Heart right ventricle (tissue), 16 donors: Measurements from ENCODE around the gene COQ4. TPM values are rescaled to one million over a fixed set of nuclear protein-coding genes. Genes with fewer than 3 reads are reported as not detected.

Experiments
- ATAC-seq, 8 donors: fragments of 200-7000 bp; cut with Tn5 transposase; one replicate each; pipeline ENCODE4 v1.9.1; 2020; ENCODE audit warnings: mild to moderate bottlenecking in 8 of 8, moderate library complexity in 8 of 8, moderate number of reproducible peaks in 1 of 8
- DNase-seq, 2 donors: peaks; one replicate each; pipeline ENCODE4 v3.0.0-alpha.2; 2020
- H3K27ac ChIP-seq, 10 donors: fragments of 200-600 bp; sonication (generic) in 2 of 10; one replicate each; pipeline versions ENCODE4 v1.5.0 to v1.8.0; 2020 to 2022; ENCODE audit warnings: mild to moderate bottlenecking in 3 of 10
- H3K27me3 ChIP-seq, 7 donors: fragments of 200-600 bp; one replicate each; pipeline ENCODE4 v1.8.0; 2021 to 2022; ENCODE audit warnings: mild to moderate bottlenecking in 2 of 7
- H3K36me3 ChIP-seq, 9 donors: fragments of 200-600 bp; sonication (generic) in 1 of 9; one replicate each; pipeline versions ENCODE4 v1.5.0 to v1.8.0; 2020 to 2022; ENCODE audit warnings: mild to moderate bottlenecking in 2 of 9
- H3K4me1 ChIP-seq, 9 donors: fragments of 200-600 bp; sonication (generic) in 1 of 9; one replicate each; pipeline versions ENCODE4 v1.5.0 to v1.8.0; 2020 to 2022; ENCODE audit warnings: mild to moderate bottlenecking in 4 of 9
- H3K4me3 ChIP-seq, 10 donors: fragments of 200-600 bp; sonication (generic) in 2 of 10; one replicate each; pipeline versions ENCODE4 v1.5.0 to v1.8.0; 2020 to 2022; ENCODE audit warnings: mild to moderate bottlenecking in 7 of 10, moderate library complexity in 2 of 10
- H3K9me3 ChIP-seq, 11 donors: fragments of 200-600 bp in 10 of 11; sonication (generic) in 2 of 11; one replicate each; pipeline versions ENCODE4 v1.5.0 to v1.8.0; 2013 to 2022; ENCODE audit warnings: mild to moderate bottlenecking in 2 of 11, control low read depth in 1 of 11, moderate library complexity in 1 of 11
- WGBS, 2 donors: extraction: QIAGEN DNeasy Blood & Tissue Kit; methylation state at CpG; one replicate each; pipeline ENCODE4 v1.1.7; 2013; ENCODE audit warnings: inconsistent platforms in 1 of 2; 5-methylcytosine and 5-hydroxymethylcytosine counted together
- intact Hi-C, 10 donors: fragments of 100-400 bp; cut with DNase I; formaldehyde crosslinking; loops; one replicate each; pipeline versions ENCODE4 v1.11.1 to v1.14.2; 2022
- polyA plus RNA-seq, 2 donors: library from polyadenylated mRNA; stranded (reverse); fragments of 200-250 nt; gene quantifications; one replicate each; pipeline ENCODE4 v1.2.3, GENCODE V29; 2013
- total RNA-seq, 10 donors: library from RNA; stranded (reverse); fragmentation: NEBNext Ultra II Directional in 3 of 10; extraction: Animal tissue kit (Norgen Biotek cat#: 25700) in 3 of 10; gene quantifications; one replicate each; pipeline versions ENCODE4 v1.2.1 to v1.2.4, GENCODE V29; 2021 to 2023
- TF ChIP-seq, protein P1 (sequence below), 9 donors: fragments of 200-600 bp; sonication (generic) in 2 of 9; IDR thresholded peaks; one replicate each; pipeline versions ENCODE4 v1.5.0 to v1.8.0; 2021 to 2022; ENCODE audit warnings: antibody characterized with exemption in 9 of 9, mild to moderate bottlenecking in 5 of 9, moderate library complexity in 1 of 9
- donor health status: Arrhythmogenic right ventricular cardiomyopathy.
- donor health status: ischemic (EF 13 %, LVEDD 7.1; RV severe dilation, severe dysfunction).
- donor health status: healthy with polysubstance abuse.
- donor health status: DM: no; HTN: yes; CAD: no.
- donor health status: DM: no; HTN: no; CAD: no.
- donor health status: ischemic (EF 25% LVEDD 6.9; RV normal size, moderate dysfunction).
- donor health status: ischemic (EF 25% LVEDD 5.7; RV mildly dilated, moderate dysfunction).
- donor health status: healthy.
- donor health status: DM: yes; HTN: yes; CAD: no.
- donor health status: Ischemic cardiomyopathy.
- donor health status: ischemic (EF 35%, LVEDD 5.7; RV mildly dilated, moderate dysfunction).
- donor health status: nonischemic (EF 11% LVEDD 7.7; RV severe dilation, severe dysfunction).
- donor health status: DM: yes; HTN: yes; CAD: no.
- donor health status: PGD.
- donor health status: ischemic (EF 29% LVEDD 5.4; RV normal size, mild dysfunction).
- donor health status: nonischemic (EF 23%, LVEDD 6.1; RV moderate dilation, normal function).

Gene COQ4
- total and polyA plus RNA-seq, 12 donors: 26.5 to 42.8 (median 30.2) TPM

DNA sequence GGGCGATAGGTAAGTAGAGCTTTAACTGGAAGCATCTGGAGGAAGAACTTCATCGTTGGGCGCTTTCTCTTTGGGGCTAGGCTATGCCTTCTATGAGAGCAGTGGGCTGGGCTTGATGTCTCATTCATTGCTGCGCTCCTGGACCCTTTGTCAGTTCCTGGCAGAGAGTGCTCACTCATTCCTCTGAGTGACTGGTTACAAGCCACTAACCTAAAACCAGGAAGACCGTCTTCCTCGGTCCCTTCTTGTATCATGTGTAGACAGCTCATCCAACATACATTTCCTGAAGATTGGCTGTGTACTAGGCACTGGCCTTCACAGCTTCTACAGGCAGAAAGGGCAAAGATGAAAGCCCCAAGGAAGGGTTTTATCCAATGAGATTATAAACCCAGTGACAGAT lies 40.1 kb upstream of the COQ4 start:
- Histone ChIP-seq H3K9me3 (no peaks in the 10 kb centered on the region), H3K36me3 (peaks cover 0 to 32% (median 5%) of the 10 kb centered on the region in 9 donors), H3K27me3 (no peaks in the 10 kb centered on the region), H3K27ac (no peak overlapping the region), H3K4me1 (peaks cover 0 to 33% (median 8%) of the 10 kb centered on the region in 9 donors), H3K4me3 (no peak overlapping the region)
- ATAC-seq (no peak), DNase-seq (no peak)
- TF ChIP-seq, protein P1, sequence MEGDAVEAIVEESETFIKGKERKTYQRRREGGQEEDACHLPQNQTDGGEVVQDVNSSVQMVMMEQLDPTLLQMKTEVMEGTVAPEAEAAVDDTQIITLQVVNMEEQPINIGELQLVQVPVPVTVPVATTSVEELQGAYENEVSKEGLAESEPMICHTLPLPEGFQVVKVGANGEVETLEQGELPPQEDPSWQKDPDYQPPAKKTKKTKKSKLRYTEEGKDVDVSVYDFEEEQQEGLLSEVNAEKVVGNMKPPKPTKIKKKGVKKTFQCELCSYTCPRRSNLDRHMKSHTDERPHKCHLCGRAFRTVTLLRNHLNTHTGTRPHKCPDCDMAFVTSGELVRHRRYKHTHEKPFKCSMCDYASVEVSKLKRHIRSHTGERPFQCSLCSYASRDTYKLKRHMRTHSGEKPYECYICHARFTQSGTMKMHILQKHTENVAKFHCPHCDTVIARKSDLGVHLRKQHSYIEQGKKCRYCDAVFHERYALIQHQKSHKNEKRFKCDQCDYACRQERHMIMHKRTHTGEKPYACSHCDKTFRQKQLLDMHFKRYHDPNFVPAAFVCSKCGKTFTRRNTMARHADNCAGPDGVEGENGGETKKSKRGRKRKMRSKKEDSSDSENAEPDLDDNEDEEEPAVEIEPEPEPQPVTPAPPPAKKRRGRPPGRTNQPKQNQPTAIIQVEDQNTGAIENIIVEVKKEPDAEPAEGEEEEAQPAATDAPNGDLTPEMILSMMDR (IDR thresholded peaks at IDR 0.05): no peak
- intact Hi-C loops: no loop called here
- 92 to 95% methylated on average over 6 of the region's 6 CpGs for WGBS, 2 donors

DNA sequence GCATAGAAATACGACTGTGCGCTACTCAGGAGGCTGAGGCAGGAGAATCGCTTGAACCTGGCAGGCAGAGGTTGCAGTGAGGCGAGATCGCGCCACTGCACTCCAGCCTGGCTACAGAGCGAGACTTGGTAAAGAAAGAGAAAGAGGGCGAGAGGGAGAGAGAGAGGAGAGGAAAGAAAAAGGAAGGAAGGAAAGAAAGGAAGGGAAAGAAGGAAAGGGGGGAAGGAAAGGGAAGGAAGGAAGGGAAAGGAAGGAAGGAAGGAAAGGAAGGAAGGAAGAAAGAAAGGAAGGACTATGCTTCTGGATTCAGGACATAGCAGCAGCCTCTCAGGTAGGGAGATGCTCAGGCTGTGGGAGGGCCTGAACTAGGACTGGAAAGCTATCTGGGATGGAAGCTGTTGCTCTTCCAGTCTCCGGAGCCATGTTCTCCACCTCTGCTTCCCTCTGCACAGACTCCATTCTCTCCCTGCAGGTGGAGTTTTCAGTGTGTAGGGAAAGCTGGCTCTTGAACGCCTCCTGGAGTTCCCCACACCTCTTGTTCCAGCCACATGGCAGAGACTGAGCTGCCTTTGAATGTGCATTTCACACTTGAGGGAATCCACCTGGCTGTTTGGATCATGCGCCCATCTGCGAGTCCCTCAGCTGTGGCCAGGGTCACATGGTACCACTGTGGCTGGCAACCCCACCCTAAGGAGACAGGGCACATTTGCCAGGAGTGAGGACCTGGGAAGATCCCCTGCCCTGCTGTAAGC lies 37.4 kb upstream of the COQ4 start:
- ATAC-seq (peak in 1 of 8 donors; percentile 14), DNase-seq (no peak)
- Histone ChIP-seq H3K4me1 (peaks cover 0 to 9% (median 0%) of the 10 kb centered on the region in 9 donors), H3K4me3 (no peak overlapping the region), H3K27me3 (no peaks in the 10 kb centered on the region), H3K9me3 (no peaks in the 10 kb centered on the region), H3K27ac (no peak overlapping the region), H3K36me3 (peaks cover 0 to 55% (median 9%) of the 10 kb centered on the region in 9 donors)
- WGBS, 2 donors: 94 to 96% methylated on average over 12 of the region's 12 CpGs
- intact Hi-C loops: no loop called here
- TF ChIP-seq, protein P1 (IDR thresholded peaks at IDR 0.05): no peak

DNA sequence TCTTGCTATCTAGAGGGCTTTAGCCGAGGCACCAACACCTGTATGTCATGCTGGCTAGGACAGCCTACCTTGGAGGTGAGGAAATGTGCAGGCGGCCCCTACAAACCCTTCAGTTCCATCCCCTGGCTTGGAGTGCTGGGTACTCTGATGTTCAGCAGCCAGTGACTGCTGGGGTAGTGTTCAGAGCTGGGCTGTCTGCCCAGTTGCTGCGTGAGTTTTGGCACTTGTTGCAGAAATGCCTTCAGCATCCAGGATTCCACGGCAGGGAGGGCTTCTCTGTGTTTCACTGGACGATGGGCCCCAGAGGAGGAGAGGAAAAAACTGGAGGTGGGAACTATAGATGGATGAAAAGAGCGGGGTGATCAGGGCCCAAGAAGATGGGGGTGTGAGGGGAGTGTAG lies 36.2 kb upstream of the COQ4 start:
- WGBS, 2 donors: 35 to 49% methylated on average over 6 of the region's 6 CpGs
- Histone ChIP-seq H3K9me3 (no peaks in the 10 kb centered on the region), H3K36me3 (peaks cover 0 to 65% (median 9%) of the 10 kb centered on the region in 9 donors), H3K27ac (no peak overlapping the region), H3K27me3 (no peaks in the 10 kb centered on the region), H3K4me1 (peaks cover 0 to 8% (median 0%) of the 10 kb centered on the region in 9 donors), H3K4me3 (no peak overlapping the region)
- ATAC-seq (peak; percentile 58 to 88 (median 75)), DNase-seq (peak; percentile 47 to 59)
- TF ChIP-seq, protein P1 (IDR thresholded peaks at IDR 0.05): no peak
- intact Hi-C loops: no loop called here

DNA sequence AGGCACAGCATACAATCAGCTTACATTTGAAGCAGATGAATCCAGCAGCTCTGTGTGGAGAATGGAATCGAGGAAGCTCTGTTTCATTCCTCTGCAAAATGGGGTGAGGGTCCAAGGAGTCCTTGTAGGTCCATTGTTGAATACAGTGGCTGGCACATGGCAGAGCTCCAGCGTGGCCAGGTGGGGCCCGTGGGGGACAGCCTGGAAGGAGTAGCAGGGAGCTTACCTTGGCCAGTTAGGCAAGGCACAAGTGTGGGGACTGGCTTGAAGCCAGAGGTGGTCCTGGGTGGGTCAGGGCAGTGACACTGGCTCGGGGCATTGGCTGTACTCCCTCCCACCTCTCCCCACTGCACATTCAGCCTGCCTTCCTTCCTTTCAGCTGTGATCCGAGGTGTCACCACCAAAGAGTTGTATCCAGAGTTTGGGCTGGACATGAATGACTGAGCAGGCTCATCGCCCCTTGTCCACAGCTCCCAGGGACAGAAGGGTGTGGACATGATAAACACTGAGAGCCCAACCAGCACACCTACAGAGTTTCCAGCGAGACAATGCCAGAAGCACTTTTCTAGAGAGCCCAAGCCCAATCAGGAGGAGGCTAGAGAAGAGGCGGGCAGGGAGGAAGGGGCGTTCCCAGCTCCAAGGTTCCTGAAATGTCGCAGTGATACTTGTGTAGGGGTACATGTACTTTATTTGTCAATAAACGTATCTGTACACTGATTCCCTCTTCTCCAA lies 34.2 kb upstream of the COQ4 start:
- peaks cover 0 to 71% (median 9%) of the 10 kb centered on the region in 9 donors for H3K36me3 ChIP-seq
- H3K9me3 ChIP-seq: no peaks in the 10 kb centered on the region
- H3K4me1 ChIP-seq: peaks cover 0 to 8% (median 0%) of the 10 kb centered on the region in 9 donors
- WGBS, 2 donors: 85 to 86% methylated on average over 11 of the region's 11 CpGs
- H3K27me3 ChIP-seq: no peaks in the 10 kb centered on the region
- intact Hi-C loops: no loop called here
- DNase-seq (no peak), ATAC-seq (no peak)
- TF ChIP-seq, protein P1 (IDR thresholded peaks at IDR 0.05): no peak
- H3K4me3 ChIP-seq: no peak overlapping the region
- H3K27ac ChIP-seq: no peak overlapping the region
